Fibroblast of lung (primary cell): ENCODE results near the gene DUS2. TPM values are rescaled to one million over a fixed set of nuclear protein-coding genes. Genes with fewer than 3 reads are reported as not detected.

Experiments used
- DNase-seq, 2 donors: peaks; one replicate each; pipeline versions ENCODE4 v3.0.0 to v3.0.0-alpha.2; 2010; ENCODE audit warnings: low read depth in 2 of 2
- H2AFZ ChIP-seq: 2 replicates; pipeline ENCODE4 v1.5.1; 2012; ENCODE audit warnings: low read length, control low read depth, inconsistent platforms
- H3K27ac ChIP-seq: 2 replicates; pipeline ENCODE4 v1.5.1; 2011; ENCODE audit warnings: low read length, control low read depth; ENCODE audit not compliant: insufficient read depth
- H3K27me3 ChIP-seq: 2 replicates; pipeline ENCODE4 v1.5.1; 2011; ENCODE audit warnings: mild to moderate bottlenecking, low read length; ENCODE audit not compliant: control insufficient read depth, insufficient read depth
- H3K36me3 ChIP-seq: 2 replicates; pipeline ENCODE4 v1.5.1; 2011; ENCODE audit warnings: low read length; ENCODE audit not compliant: control insufficient read depth, insufficient read depth
- H3K4me1 ChIP-seq: 2 replicates; pipeline ENCODE4 v1.5.1; 2011; ENCODE audit warnings: low read length; ENCODE audit not compliant: control insufficient read depth, insufficient read depth; ENCODE audit errors: extremely low read depth
- H3K4me2 ChIP-seq: 2 replicates; pipeline ENCODE4 v1.5.1; 2011; ENCODE audit warnings: low read length, control low read depth; ENCODE audit not compliant: insufficient read depth; ENCODE audit errors: extremely low read depth
- H3K4me3 ChIP-seq, 4 experiments: fragments of 200-600 bp in 1 of 4; sonication (generic) in 1 of 4; replicated peaks in 1 of 4; 2 replicates each; pipeline ENCODE4 v1.5.1; 2011 to 2016; ENCODE audit warnings: low read length in 4 of 4, low read depth in 3 of 4, mild to moderate bottlenecking in 3 of 4, control low read depth in 2 of 4, inconsistent platforms in 1 of 4, mixed read lengths in 1 of 4; ENCODE audit not compliant: insufficient read depth in 1 of 4; ENCODE audit errors: control extremely low read depth in 1 of 4
- H3K79me2 ChIP-seq: 2 replicates; pipeline ENCODE4 v1.5.1; 2012; ENCODE audit warnings: mild to moderate bottlenecking, low read length, inconsistent platforms; ENCODE audit not compliant: control insufficient read depth, insufficient read depth
- H3K9ac ChIP-seq: 2 replicates; pipeline ENCODE4 v1.5.1; 2011; ENCODE audit warnings: mild to moderate bottlenecking, low read length, control low read depth; ENCODE audit not compliant: insufficient read depth
- H3K9me3 ChIP-seq: 2 replicates; pipeline ENCODE4 v1.5.1; 2012; ENCODE audit warnings: low read depth, low read length; ENCODE audit not compliant: control insufficient read depth, insufficient read depth
- H4K20me1 ChIP-seq: 2 replicates; pipeline ENCODE4 v1.5.1; 2011; ENCODE audit warnings: low read length; ENCODE audit not compliant: control insufficient read depth, insufficient read depth; ENCODE audit errors: extremely low read depth
- EZH2 ChIP-seq: IDR thresholded peaks from 2 replicates; pipeline ENCODE4 v1.5.1; 2012; ENCODE audit warnings: low read length, control low read depth, mild to moderate bottlenecking; ENCODE audit errors: missing control alignments
- polyA plus RNA-seq, 2 donors: library from polyadenylated mRNA; depleted of rRNA in 1 of 2; stranded (reverse) in 1 of 2; unstranded in 1 of 2; fragments of >200 nt; gene quantifications; 2 replicates each; pipeline ENCODE4 v1.2.1, GENCODE V29; 2011 to 2012; ENCODE audit warnings: missing spikeins in 1 of 2
- total RNA-seq: library from RNA; depleted of rRNA; stranded (reverse); fragments of >200 nt; gene quantifications from 2 replicates; pipeline ENCODE4 v1.2.1, GENCODE V29; 2014
- TF ChIP-seq, protein P1 (sequence below), 2 donors: IDR thresholded peaks in 1 of 2; conservative IDR thresholded peaks in 1 of 2; 1 replicate in 1 of 2; 2 replicates in 1 of 2; pipeline ENCODE4 v1.5.1; 2011 to 2012; ENCODE audit warnings: low read length in 2 of 2, control low read depth in 1 of 2, inconsistent platforms in 1 of 2, low read depth in 1 of 2, mild to moderate bottlenecking in 1 of 2

The DUS2 gene
- total and polyA plus RNA-seq, 2 donors (not counting 1 experiment from before 2014, with no cell fraction given), result 10.2 to 16.8 TPM

DNA sequence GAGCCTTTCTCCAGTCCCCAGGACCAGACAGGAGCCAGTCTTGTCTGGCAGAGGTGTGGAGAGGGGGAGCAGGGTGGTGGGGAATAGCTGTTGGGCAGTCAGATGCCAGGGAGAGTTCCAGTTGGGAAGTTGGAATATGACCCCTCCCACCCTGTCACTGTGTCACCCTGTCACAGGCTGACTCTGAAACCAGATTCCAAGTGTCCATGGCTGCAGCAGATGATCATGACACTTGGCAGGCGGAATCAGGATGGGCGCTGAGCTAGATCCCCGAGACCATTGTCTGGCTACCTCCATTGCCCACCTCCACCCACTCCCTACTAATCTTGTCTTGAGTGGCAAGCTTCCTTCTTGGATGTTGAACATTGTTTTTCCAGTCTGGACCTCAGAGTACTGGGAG lies 52.9 kb downstream of the DUS2 start:
- no peak for DNase-seq
- no peak overlapping the region for H3K4me3 ChIP-seq
- no peak overlapping the region for H2AFZ ChIP-seq
- no peaks in the 10 kb centered on the region for H3K27me3 ChIP-seq
- H3K9ac ChIP-seq, result no peak overlapping the region
- H3K27ac ChIP-seq, result no peak overlapping the region
- no peaks in the 10 kb centered on the region for H4K20me1 ChIP-seq
- no peaks in the 10 kb centered on the region for H3K79me2 ChIP-seq
- H3K36me3 ChIP-seq, result peaks cover 22% of the 10 kb centered on the region
- H3K9me3 ChIP-seq, result no peaks in the 10 kb centered on the region
- no peak overlapping the region for H3K4me2 ChIP-seq
- TF ChIP-seq EZH2, result no peak
- TF ChIP-seq, protein P1, sequence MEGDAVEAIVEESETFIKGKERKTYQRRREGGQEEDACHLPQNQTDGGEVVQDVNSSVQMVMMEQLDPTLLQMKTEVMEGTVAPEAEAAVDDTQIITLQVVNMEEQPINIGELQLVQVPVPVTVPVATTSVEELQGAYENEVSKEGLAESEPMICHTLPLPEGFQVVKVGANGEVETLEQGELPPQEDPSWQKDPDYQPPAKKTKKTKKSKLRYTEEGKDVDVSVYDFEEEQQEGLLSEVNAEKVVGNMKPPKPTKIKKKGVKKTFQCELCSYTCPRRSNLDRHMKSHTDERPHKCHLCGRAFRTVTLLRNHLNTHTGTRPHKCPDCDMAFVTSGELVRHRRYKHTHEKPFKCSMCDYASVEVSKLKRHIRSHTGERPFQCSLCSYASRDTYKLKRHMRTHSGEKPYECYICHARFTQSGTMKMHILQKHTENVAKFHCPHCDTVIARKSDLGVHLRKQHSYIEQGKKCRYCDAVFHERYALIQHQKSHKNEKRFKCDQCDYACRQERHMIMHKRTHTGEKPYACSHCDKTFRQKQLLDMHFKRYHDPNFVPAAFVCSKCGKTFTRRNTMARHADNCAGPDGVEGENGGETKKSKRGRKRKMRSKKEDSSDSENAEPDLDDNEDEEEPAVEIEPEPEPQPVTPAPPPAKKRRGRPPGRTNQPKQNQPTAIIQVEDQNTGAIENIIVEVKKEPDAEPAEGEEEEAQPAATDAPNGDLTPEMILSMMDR (conservative IDR thresholded peaks at IDR 0.05 in 1 of 2, IDR thresholded peaks at IDR 0.05 in 1 of 2; ENCODE audit: low read depth in 1 of 2, low read length in 2 of 2), result no peak
- H3K4me1 ChIP-seq, result peaks cover 8% of the 10 kb centered on the region

DNA sequence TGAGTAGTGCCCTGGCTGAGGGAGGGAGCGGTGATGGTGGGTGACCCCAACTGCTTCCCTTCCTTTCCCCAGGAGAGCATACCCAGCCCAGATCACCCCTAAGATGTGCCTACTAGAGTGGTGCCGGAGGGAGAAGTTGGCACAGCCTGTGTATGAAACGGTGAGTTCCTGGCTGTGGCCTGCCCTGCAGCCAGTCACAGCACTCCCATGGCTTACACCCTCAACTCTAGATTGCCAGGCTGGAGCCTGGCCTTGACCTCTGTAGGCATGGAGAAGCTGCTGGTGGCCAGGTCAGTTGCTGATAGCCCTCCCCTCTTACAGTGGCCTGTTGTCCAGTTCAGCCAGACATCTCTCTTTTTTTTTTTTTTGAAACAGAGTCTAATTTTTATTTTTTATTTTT lies 53.5 kb downstream of the DUS2 start:
- no peaks in the 10 kb centered on the region for H3K27me3 ChIP-seq
- H3K79me2 ChIP-seq, result no peaks in the 10 kb centered on the region
- H3K4me2 ChIP-seq, result no peak overlapping the region
- H3K9ac ChIP-seq, result no peak overlapping the region
- TF ChIP-seq EZH2, result no peak
- TF ChIP-seq, protein P1 (conservative IDR thresholded peaks at IDR 0.05 in 1 of 2, IDR thresholded peaks at IDR 0.05 in 1 of 2; ENCODE audit: low read depth in 1 of 2, low read length in 2 of 2), result no peak
- DNase-seq, result no peak
- peaks cover 8% of the 10 kb centered on the region for H3K4me1 ChIP-seq
- H3K36me3 ChIP-seq, result peaks cover 18% of the 10 kb centered on the region
- no peaks in the 10 kb centered on the region for H3K9me3 ChIP-seq
- H3K27ac ChIP-seq, result no peak overlapping the region
- no peaks in the 10 kb centered on the region for H4K20me1 ChIP-seq
- no peak overlapping the region for H3K4me3 ChIP-seq
- no peak overlapping the region for H2AFZ ChIP-seq

DNA sequence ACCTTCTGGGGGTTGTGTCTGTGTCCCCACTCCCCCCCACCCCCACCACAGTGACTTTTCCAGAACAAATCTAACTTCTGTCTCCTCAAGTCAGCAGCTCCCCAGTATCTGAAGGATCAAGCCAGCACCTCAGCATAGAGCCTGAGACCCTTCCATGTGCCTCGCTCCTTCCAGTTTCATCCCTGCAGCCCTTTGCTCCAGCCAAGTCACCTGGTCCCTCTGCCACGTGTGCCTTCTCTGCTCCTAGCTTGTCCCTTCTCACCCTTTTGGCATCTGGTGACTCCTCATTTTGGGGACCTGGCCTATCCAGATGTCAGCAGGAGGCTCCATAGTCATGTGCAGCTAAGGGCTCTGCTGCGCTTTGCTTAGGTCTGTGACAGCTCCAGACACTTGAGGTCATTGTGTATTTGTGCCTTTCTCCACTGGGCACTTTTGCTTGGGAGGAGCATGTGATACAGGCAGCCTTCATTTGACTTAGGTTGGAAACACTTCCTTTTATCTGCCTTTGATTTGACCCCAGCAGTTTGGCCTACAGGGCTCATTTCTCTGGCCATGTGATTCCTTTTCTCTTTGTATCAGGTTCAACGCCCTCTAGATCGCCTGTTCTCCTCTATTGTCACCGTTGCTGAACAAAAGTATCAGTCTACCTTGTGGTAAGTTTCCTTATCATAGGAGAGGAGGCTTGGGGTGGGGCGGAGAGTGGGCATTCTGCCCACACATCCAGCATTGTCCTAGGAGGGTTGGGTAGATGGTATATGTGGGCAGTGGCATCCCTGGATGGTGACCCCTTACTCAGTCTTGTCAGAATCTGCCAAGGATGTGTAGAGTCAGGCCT lies 55.0 kb downstream of the DUS2 start:
- Histone ChIP-seq H3K4me1 (peaks cover 8% of the 10 kb centered on the region), H3K4me2 (no peak overlapping the region), H2AFZ (no peak overlapping the region), H3K27me3 (no peaks in the 10 kb centered on the region), H3K4me3 (no peak overlapping the region), H3K9ac (no peak overlapping the region), H3K79me2 (no peaks in the 10 kb centered on the region), H4K20me1 (no peaks in the 10 kb centered on the region), H3K9me3 (no peaks in the 10 kb centered on the region), H3K27ac (no peak overlapping the region), H3K36me3 (peaks cover 16% of the 10 kb centered on the region)
- DNase-seq, result no peak
- no peak for TF ChIP-seq EZH2
- TF ChIP-seq, protein P1 (conservative IDR thresholded peaks at IDR 0.05 in 1 of 2, IDR thresholded peaks at IDR 0.05 in 1 of 2; ENCODE audit: low read depth in 1 of 2, low read length in 2 of 2), result no peak
